Sciatic nerve (tissue), 2 donors: Measurements from ENCODE around the gene ASB18. TPM values are rescaled to one million over a fixed set of nuclear protein-coding genes. Genes with fewer than 3 reads are reported as not detected.

Experiments used
- ATAC-seq: fragments of 200-7000 bp; cut with Tn5 transposase; one replicate; pipeline ENCODE4 v1.9.1; 2020; ENCODE audit warnings: mild to moderate bottlenecking, moderate library complexity
- DNase-seq: peaks from one replicate; pipeline ENCODE4 v3.0.0-alpha.2; 2020; ENCODE audit warnings: low spot score
- intact Hi-C: fragments of 100-400 bp; cut with DNase I; formaldehyde crosslinking; loops from one replicate; pipeline ENCODE4 v1.14.2; 2022
- total RNA-seq: library from RNA; stranded (reverse); fragmentation: NEBNext Ultra II Directional; extraction: Animal tissue kit (Norgen Biotek cat#: 25700); gene quantifications from one replicate; pipeline ENCODE4 v1.2.1, GENCODE V29; 2021
- donor health status: DM: no; HTN: no; CAD: no.
- donor health status: DM: no; HTN: no; CAD: no.

ASB18 gene
- total RNA-seq, 1 donor from 2014 or later = not detected

- DNase-seq (no peak), ATAC-seq (no peak)
- intact Hi-C loops = no loop called here
Measured at GRCh38 chr2:236216711-236217110, 47.5 kb downstream of the ASB18 start.

- DNase-seq (no peak), ATAC-seq (no peak)
- intact Hi-C loops = no loop called here
Measured at GRCh38 chr2:236215761-236216333, 48.4 kb downstream of the ASB18 start.

GRCh38 chr2:236215196-236215595, 49.0 kb downstream of the ASB18 start:
- ATAC-seq (no peak), DNase-seq (no peak)
- intact Hi-C loops = no loop called here

GRCh38 chr2:236214376-236214995, 49.7 kb downstream of the ASB18 start:
- intact Hi-C loops = no loop called here
- peak; percentile 25 for DNase-seq
- no peak for ATAC-seq

- no peak for DNase-seq
- no peak for ATAC-seq
- intact Hi-C loops = no loop called here
Measured at GRCh38 chr2:236211296-236211695, 52.9 kb downstream of the ASB18 start.

GRCh38 chr2:236210536-236210935, 53.7 kb downstream of the ASB18 start:
- no peak for ATAC-seq
- intact Hi-C loops = no loop called here
- DNase-seq = no peak

- no peak for ATAC-seq
- intact Hi-C loops = no loop called here
- no peak for DNase-seq
Measured at GRCh38 chr2:236209996-236210395, 54.2 kb downstream of the ASB18 start.

- no peak for ATAC-seq
- DNase-seq = no peak
- intact Hi-C loops = no loop called here
Measured at GRCh38 chr2:236209535-236209934, 54.7 kb downstream of the ASB18 start.

- DNase-seq (no peak), ATAC-seq (no peak)
- intact Hi-C loops = no loop called here
Measured at GRCh38 chr2:236208019-236208926, 55.9 kb downstream of the ASB18 start.

GRCh38 chr2:236207472-236207871, 56.7 kb downstream of the ASB18 start:
- intact Hi-C loops = no loop called here
- ATAC-seq = no peak
- no peak for DNase-seq

- DNase-seq = no peak
- intact Hi-C loops = no loop called here
- ATAC-seq = no peak
Measured at GRCh38 chr2:236205867-236206645, 58.1 kb downstream of the ASB18 start.

GRCh38 chr2:236204953-236205352, 59.3 kb downstream of the ASB18 start:
- no peak for DNase-seq
- ATAC-seq = no peak
- intact Hi-C loops = no loop called here

- DNase-seq (peak; percentile 33), ATAC-seq (no peak)
Measured at GRCh38 chr2:236200378-236200777, 63.8 kb downstream of the ASB18 start.

GRCh38 chr2:236196366-236196765, 67.8 kb downstream of the ASB18 start:
- DNase-seq (peak; percentile 50), ATAC-seq (no peak)
- intact Hi-C loops = no loop called here

More at GRCh38 chr2:236200378-236200777, 63.8 kb downstream of the ASB18 start:
- intact Hi-C loops = no loop called here

GRCh38 chr2:236195726-236196125, 68.5 kb downstream of the ASB18 start:
- intact Hi-C loops = no loop called here
- DNase-seq (peak; percentile 40), ATAC-seq (no peak)

GRCh38 chr2:236194786-236195185, 69.4 kb downstream of the ASB18 start:
- ATAC-seq = no peak
- intact Hi-C loops = no loop called here
- peak; percentile 38 for DNase-seq

- intact Hi-C loops = no loop called here
- DNase-seq (no peak), ATAC-seq (no peak)
Measured at GRCh38 chr2:236193026-236193425, 71.2 kb downstream of the ASB18 start.

GRCh38 chr2:236190674-236191073, 73.5 kb downstream of the ASB18 start:
- DNase-seq (no peak), ATAC-seq (no peak)
- intact Hi-C loops = no loop called here

- DNase-seq (no peak), ATAC-seq (no peak)
- intact Hi-C loops = no loop called here
Measured at GRCh38 chr2:236184701-236185100, 79.5 kb downstream of the ASB18 start.
